ENCODE data around the gene HYAL3. TPM values are rescaled to one million over a fixed set of nuclear protein-coding genes. Genes with fewer than 3 reads are reported as not detected.
A peak's percentile ranks its signal among the peaks of the same experiment; 100 is the strongest.

Gene HYAL3
- total and polyA plus RNA-seq, 2 of the 13 experiments (the other 11 are each of a cell fraction or from before 2014, with no cell fraction given), result 5.5 to 10.4 TPM

DNA sequence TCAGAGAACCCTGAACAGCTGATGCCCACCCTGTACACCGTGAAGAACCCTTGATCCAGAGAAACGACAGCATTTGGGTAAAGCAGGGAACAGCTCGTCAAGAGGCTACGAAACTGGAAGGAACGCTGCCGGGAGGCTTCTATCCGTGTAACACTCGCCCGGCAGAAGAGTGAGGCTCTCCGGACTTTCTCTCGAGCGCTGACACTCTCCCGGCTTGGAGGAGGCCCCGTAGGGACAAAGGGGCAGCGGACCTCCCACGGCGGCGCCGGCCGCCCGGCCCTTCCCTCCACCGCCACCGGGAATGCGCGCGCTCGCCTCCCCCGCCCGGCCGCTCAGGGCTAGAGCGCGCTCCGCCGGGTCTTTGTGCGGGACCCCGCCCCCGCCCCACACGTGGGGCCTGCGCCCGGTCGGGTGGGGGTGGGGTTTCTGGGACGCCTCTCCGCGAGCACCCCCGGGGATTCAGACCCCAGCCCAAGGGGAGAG is 21.7 kb upstream of the HYAL3 start (continued):
- TF ChIP-seq, protein P1, sequence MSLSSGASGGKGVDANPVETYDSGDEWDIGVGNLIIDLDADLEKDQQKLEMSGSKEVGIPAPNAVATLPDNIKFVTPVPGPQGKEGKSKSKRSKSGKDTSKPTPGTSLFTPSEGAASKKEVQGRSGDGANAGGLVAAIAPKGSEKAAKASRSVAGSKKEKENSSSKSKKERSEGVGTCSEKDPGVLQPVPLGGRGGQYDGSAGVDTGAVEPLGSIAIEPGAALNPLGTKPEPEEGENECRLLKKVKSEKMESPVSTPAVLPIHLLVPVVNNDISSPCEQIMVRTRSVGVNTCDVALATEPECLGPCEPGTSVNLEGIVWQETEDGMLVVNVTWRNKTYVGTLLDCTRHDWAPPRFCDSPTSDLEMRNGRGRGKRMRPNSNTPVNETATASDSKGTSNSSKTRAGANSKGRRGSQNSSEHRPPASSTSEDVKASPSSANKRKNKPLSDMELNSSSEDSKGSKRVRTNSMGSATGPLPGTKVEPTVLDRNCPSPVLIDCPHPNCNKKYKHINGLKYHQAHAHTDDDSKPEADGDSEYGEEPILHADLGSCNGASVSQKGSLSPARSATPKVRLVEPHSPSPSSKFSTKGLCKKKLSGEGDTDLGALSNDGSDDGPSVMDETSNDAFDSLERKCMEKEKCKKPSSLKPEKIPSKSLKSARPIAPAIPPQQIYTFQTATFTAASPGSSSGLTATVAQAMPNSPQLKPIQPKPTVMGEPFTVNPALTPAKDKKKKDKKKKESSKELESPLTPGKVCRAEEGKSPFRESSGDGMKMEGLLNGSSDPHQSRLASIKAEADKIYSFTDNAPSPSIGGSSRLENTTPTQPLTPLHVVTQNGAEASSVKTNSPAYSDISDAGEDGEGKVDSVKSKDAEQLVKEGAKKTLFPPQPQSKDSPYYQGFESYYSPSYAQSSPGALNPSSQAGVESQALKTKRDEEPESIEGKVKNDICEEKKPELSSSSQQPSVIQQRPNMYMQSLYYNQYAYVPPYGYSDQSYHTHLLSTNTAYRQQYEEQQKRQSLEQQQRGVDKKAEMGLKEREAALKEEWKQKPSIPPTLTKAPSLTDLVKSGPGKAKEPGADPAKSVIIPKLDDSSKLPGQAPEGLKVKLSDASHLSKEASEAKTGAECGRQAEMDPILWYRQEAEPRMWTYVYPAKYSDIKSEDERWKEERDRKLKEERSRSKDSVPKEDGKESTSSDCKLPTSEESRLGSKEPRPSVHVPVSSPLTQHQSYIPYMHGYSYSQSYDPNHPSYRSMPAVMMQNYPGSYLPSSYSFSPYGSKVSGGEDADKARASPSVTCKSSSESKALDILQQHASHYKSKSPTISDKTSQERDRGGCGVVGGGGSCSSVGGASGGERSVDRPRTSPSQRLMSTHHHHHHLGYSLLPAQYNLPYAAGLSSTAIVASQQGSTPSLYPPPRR (CRISPR knock-in tag; IDR thresholded peaks at IDR 0.05; ENCODE audit: borderline replicate concordance), result 0 out of 2 replicates have a peak, but pooled peaks have one; percentile 39
- TF ChIP-seq ASH2L (IDR thresholded peaks at IDR 0.05; ENCODE audit: insufficient read length, low read depth, low read length) (no peak), GATA4 (IDR thresholded peaks at IDR 0.05; ENCODE audit: borderline replicate concordance, low read depth) (0 out of 2 replicates have a peak, but pooled peaks have one; percentile 27), ZNF562 (CRISPR knock-in tag; IDR thresholded peaks at IDR 0.05; ENCODE audit: borderline replicate concordance) (no peak), MYC (CRISPR knock-in tag; IDR thresholded peaks at IDR 0.05; ENCODE audit: borderline replicate concordance) (peak; percentile 90), HNRNPH1 (optimal IDR thresholded peaks at IDR 0.05; ENCODE audit: low read depth, low read length) (no peak), ZNF253 (CRISPR knock-in tag; IDR thresholded peaks at IDR 0.05; ENCODE audit: borderline replicate concordance) (no peak), ZNF792 (CRISPR knock-in tag; IDR thresholded peaks at IDR 0.05) (no peak), ZNF547 (CRISPR knock-in tag; IDR thresholded peaks at IDR 0.05) (no peak), NFE2 (CRISPR knock-in tag; IDR thresholded peaks at IDR 0.05) (no peak), ZNF501 (CRISPR knock-in tag; IDR thresholded peaks at IDR 0.05) (peak; percentile 21; the same call in 1 of the 2 replicates), KDM5A (IDR thresholded peaks at IDR 0.05; ENCODE audit: borderline replicate concordance, low read length) (0 out of 2 replicates have a peak, but pooled peaks have one; percentile 74), ZNF660 (CRISPR knock-in tag; IDR thresholded peaks at IDR 0.05; ENCODE audit: borderline replicate concordance, low read depth) (no peak), ZNF749 (CRISPR knock-in tag; IDR thresholded peaks at IDR 0.05; ENCODE audit: borderline replicate concordance) (no peak), ZNF557 (CRISPR knock-in tag; IDR thresholded peaks at IDR 0.05) (no peak), REPIN1 (CRISPR knock-in tag; IDR thresholded peaks at IDR 0.05; ENCODE audit: borderline replicate concordance, low read depth) (no peak), CBX1 (IDR thresholded peaks at IDR 0.05; ENCODE audit: low read depth) (no peak), ZNF331 (CRISPR knock-in tag; IDR thresholded peaks at IDR 0.05) (no peak)
- TF ChIP-seq, protein P2, sequence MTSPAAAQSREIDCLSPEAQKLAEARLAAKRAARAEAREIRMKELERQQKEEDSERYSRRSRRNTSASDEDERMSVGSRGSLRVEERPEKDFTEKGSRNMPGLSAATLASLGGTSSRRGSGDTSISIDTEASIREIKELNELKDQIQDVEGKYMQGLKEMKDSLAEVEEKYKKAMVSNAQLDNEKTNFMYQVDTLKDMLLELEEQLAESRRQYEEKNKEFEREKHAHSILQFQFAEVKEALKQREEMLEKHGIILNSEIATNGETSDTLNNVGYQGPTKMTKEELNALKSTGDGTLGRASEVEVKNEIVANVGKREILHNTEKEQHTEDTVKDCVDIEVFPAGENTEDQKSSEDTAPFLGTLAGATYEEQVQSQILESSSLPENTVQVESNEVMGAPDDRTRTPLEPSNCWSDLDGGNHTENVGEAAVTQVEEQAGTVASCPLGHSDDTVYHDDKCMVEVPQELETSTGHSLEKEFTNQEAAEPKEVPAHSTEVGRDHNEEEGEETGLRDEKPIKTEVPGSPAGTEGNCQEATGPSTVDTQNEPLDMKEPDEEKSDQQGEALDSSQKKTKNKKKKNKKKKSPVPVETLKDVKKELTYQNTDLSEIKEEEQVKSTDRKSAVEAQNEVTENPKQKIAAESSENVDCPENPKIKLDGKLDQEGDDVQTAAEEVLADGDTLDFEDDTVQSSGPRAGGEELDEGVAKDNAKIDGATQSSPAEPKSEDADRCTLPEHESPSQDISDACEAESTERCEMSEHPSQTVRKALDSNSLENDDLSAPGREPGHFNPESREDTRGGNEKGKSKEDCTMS (CRISPR knock-in tag; conservative IDR thresholded peaks at IDR 0.05), result no peak
- TF ChIP-seq, protein P3, sequence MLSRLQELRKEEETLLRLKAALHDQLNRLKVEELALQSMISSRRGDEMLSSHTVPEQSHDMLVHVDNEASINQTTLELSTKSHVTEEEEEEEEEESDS (CRISPR knock-in tag; IDR thresholded peaks at IDR 0.05; ENCODE audit: borderline replicate concordance), result no peak
- TF ChIP-seq, protein P4, sequence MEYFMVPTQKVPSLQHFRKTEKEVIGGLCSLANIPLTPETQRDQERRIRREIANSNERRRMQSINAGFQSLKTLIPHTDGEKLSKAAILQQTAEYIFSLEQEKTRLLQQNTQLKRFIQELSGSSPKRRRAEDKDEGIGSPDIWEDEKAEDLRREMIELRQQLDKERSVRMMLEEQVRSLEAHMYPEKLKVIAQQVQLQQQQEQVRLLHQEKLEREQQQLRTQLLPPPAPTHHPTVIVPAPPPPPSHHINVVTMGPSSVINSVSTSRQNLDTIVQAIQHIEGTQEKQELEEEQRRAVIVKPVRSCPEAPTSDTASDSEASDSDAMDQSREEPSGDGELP (IDR thresholded peaks at IDR 0.05; ENCODE audit: borderline replicate concordance, low read depth), result no peak
- TF ChIP-seq, protein P5, sequence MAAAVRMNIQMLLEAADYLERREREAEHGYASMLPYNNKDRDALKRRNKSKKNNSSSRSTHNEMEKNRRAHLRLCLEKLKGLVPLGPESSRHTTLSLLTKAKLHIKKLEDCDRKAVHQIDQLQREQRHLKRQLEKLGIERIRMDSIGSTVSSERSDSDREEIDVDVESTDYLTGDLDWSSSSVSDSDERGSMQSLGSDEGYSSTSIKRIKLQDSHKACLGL (CRISPR knock-in tag; IDR thresholded peaks at IDR 0.05), result peak; percentile 59; the same call in 1 of the 2 replicates
